ENCODE results near the gene GALNT9.
A peak's percentile ranks its signal among the peaks of the same experiment; 100 is the strongest.
"Not testable (repeated sequence)": the region's sequence is repeated elsewhere in the genome, so short reads cannot be mapped to it uniquely, and the experiment has no call there.

Gene GALNT9

GRCh38 chr12:132158677-132159554 lies 170.5 kb downstream of the GALNT9 start:
- DNase-seq (ENCODE audit: low read depth in 2 of 2): no peak

GRCh38 chr12:132157733-132158409 lies 171.5 kb downstream of the GALNT9 start:
- no peak for DNase-seq (ENCODE audit: low read depth in 2 of 2)

GRCh38 chr12:132156573-132157325 lies 172.6 kb downstream of the GALNT9 start:
- DNase-seq (ENCODE audit: low read depth in 2 of 2): no peak

GRCh38 chr12:132155771-132156572 lies 173.4 kb downstream of the GALNT9 start:
- no peak for DNase-seq (ENCODE audit: low read depth in 2 of 2)

- no peak for DNase-seq (ENCODE audit: low read depth in 2 of 2)
Observed at GRCh38 chr12:132154941-132155770, 174.2 kb downstream of the GALNT9 start.

- no peak for DNase-seq (ENCODE audit: low read depth in 2 of 2)
Observed at GRCh38 chr12:132154341-132154761, 175.0 kb downstream of the GALNT9 start.

GRCh38 chr12:132153501-132154340 lies 175.7 kb downstream of the GALNT9 start:
- DNase-seq (ENCODE audit: low read depth in 2 of 2): peak; percentile 52 to 54

- DNase-seq (ENCODE audit: low read depth in 2 of 2): no peak
Observed at GRCh38 chr12:132152953-132153352, 176.4 kb downstream of the GALNT9 start.

GRCh38 chr12:132152411-132152821 lies 177.0 kb downstream of the GALNT9 start:
- DNase-seq (ENCODE audit: low read depth in 2 of 2): no peak

- DNase-seq (ENCODE audit: low read depth in 2 of 2): no peak
Observed at GRCh38 chr12:132151766-132152410, 177.5 kb downstream of the GALNT9 start.

GRCh38 chr12:132151145-132151765 lies 178.1 kb downstream of the GALNT9 start:
- DNase-seq (ENCODE audit: low read depth in 2 of 2): no peak

GRCh38 chr12:132150780-132151144 lies 178.6 kb downstream of the GALNT9 start:
- DNase-seq (ENCODE audit: low read depth in 2 of 2): no peak

- DNase-seq (ENCODE audit: low read depth in 2 of 2): not testable (repeated sequence)
Observed at GRCh38 chr12:132149526-132149925, 179.9 kb downstream of the GALNT9 start.

- DNase-seq (ENCODE audit: low read depth in 2 of 2): no peak
Observed at GRCh38 chr12:132148368-132149045, 180.9 kb downstream of the GALNT9 start.

- DNase-seq (ENCODE audit: low read depth in 2 of 2): no peak
Observed at GRCh38 chr12:132147423-132148367, 181.7 kb downstream of the GALNT9 start.

GRCh38 chr12:132146772-132147422 lies 182.5 kb downstream of the GALNT9 start:
- no peak for DNase-seq (ENCODE audit: low read depth in 2 of 2)
